Activated CD8-positive, alpha-beta T cell treated with anti-CD3 and anti-CD28 coated beads, Interleukin-2, amount 10 ng/mL, durations not matched to agents 7 days and 5 days (primary cell): ENCODE measurements around the gene TFAP2D. TPM values are rescaled to one million over a fixed set of nuclear protein-coding genes. Genes with fewer than 3 reads are reported as not detected.

Experiments
- ATAC-seq: fragments of 150-1000 bp; cut with Tn5 transposase; one replicate; pipeline ENCODE4 v1.10.0; 2021; ENCODE audit warnings: moderate library complexity
- CTCF ChIA-PET: fragments of 350-600 bp; sonication (Branson Sonifier 250); formaldehyde crosslinking; loops from one replicate; lab custom pipeline; 2021; ENCODE audit warnings: antibody characterized with exemption; lab: Charles Lee
- POLR2A ChIA-PET: fragments of 350-600 bp; sonication (Branson Sonifier 250); formaldehyde crosslinking; loops from one replicate; lab custom pipeline; 2021; ENCODE audit warnings: antibody characterized with exemption; lab: Charles Lee
- DNase-seq: peaks from one replicate; pipeline ENCODE4 v3.0.0-alpha.2; 2020
- H3K27ac Mint-ChIP-seq: one replicate; pipeline ENCODE4 v1.8.0; 2021; ENCODE audit warnings: mild to moderate bottlenecking, mixed read lengths
- H3K27me3 Mint-ChIP-seq: one replicate; pipeline ENCODE4 v1.8.0; 2021; ENCODE audit warnings: low read depth, mixed read lengths
- H3K36me3 Mint-ChIP-seq: one replicate; pipeline ENCODE4 v1.8.0; 2021; ENCODE audit warnings: low read depth, mixed read lengths
- H3K4me1 Mint-ChIP-seq: one replicate; pipeline ENCODE4 v1.8.0; 2021; ENCODE audit warnings: low read depth, mixed read lengths
- H3K4me3 Mint-ChIP-seq: one replicate; pipeline ENCODE4 v1.8.0; 2021; ENCODE audit warnings: mild to moderate bottlenecking, mixed read lengths
- H3K9me3 Mint-ChIP-seq: one replicate; pipeline ENCODE4 v1.8.0; 2022; ENCODE audit warnings: mixed read lengths; ENCODE audit not compliant: insufficient read depth
- total RNA-seq, 2 experiments: library from RNA; stranded (reverse); gene quantifications; one replicate each; pipeline ENCODE4 v1.2.3, GENCODE V29; 2021

The TFAP2D gene
- total RNA-seq, 2 experiments from 2014 or later, result not detected

DNA sequence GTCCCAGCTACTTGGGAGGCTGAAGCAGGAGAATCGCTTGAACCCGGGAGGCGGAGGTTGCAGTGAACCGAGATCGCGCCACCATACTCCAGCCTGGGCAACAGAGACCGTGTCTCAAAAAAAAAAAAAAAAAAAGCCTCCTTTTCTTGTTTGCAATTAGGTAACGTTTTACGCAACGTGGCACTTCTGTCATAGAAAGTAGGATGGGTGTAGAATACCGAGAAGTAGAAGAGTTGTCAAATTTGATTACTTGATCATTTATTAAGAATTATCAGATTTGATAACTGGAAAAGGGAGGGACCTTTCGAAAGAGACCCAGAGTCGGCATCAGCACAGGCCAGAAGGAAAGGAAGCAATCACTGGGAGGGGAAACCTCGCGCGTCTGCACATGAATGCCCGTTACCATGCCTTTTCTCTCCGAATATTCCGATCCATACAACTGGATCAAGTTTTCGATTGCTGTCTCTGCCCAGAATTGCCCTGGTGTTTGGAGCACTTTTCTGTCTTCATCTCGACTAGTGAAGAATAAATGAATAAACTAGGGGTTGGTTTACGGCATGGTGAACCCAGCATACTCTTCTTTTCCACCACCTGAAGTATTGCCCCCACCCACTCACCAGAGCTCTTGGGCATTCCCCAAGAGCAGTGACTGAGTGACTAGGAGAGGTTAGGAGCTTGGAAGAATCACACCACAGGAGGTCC is 4.5 kb upstream of the TFAP2D start:
- Mint-ChIP-seq H3K4me1 (peaks cover 2% of the 10 kb centered on the region), H3K9me3 (no peaks in the 10 kb centered on the region), H3K4me3 (no peak overlapping the region), H3K27ac (no peak overlapping the region), H3K27me3 (peaks cover 49% of the 10 kb centered on the region), H3K36me3 (peaks cover 2% of the 10 kb centered on the region)
- POLR2A ChIA-PET, result no interaction called here
- ATAC-seq (no peak), DNase-seq (no peak)
- CTCF ChIA-PET, result no interaction called here

DNA sequence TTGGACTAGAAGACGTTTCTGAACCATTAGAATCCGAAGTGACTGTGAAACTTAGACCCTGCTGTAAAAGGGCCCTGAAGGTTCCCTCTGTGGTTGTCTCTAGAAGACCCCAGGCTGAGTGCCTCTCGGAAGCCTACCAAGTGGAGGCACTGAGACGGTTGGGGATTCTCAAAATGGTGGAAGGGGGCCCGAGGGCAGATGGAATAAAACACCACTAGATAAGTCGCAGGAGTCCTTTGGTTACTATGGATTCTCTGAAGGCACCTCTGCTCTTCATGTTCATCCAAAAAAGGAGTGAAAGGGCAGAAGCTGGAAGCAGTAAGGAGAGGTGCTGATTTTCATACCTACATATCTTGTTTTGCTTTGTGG is 4.0 kb upstream of the TFAP2D start:
- no peak for DNase-seq
- Mint-ChIP-seq H3K27me3 (peaks cover 54% of the 10 kb centered on the region), H3K27ac (no peak overlapping the region), H3K36me3 (peaks cover 2% of the 10 kb centered on the region), H3K4me3 (no peak overlapping the region), H3K4me1 (peaks cover 2% of the 10 kb centered on the region), H3K9me3 (no peaks in the 10 kb centered on the region)
- ChIA-PET POLR2A (no interaction called here), CTCF (no interaction called here)
- ATAC-seq, result no peak

DNA sequence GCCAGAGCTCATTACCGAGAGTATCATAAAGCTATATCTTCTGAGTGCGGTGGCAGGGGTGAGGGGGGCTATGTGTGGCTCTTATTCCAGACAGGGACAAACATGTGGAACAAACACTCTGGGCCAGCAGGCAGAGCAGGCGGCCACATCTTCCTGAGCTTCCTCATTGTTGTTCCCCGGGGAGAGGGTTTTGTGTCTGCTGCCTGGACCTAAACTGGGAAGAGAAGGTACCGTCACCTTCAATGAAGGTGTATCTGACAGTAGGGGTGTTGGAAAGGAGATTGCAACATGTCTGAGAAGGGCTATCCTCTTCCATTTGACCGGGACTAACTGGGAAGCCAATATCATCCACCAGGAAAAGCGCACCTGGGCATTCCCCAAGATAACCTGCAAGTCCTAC is 1.6 kb upstream of the TFAP2D start:
- H3K27ac Mint-ChIP-seq, result no peak overlapping the region
- CTCF ChIA-PET, result no interaction called here
- peaks cover 5% of the 10 kb centered on the region for H3K9me3 Mint-ChIP-seq
- DNase-seq (no peak), ATAC-seq (no peak)
- H3K36me3 Mint-ChIP-seq, result peaks cover 6% of the 10 kb centered on the region
- H3K27me3 Mint-ChIP-seq, result peaks cover 64% of the 10 kb centered on the region
- peaks cover 2% of the 10 kb centered on the region for H3K4me1 Mint-ChIP-seq
- H3K4me3 Mint-ChIP-seq, result no peak overlapping the region
- POLR2A ChIA-PET, result no interaction called here

DNA sequence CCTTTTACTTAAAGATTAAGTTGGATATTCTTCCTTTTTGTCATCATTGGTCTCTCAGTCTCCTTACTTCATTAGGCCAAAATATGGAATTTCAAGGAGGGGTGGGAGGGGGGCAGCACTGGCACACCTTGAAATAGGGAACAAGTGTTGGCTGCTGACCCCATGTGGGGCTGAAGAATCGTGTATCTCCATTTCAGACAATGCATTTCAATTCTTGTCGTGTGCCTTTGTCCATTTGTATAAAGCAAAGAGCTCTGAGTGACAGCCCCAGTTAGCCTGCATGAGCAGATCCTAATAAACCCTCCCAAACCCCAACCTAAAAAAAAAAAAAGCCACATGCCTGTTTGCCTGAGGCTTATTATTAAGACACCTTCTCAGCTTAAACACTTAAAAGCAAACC is 1.0 kb upstream of the TFAP2D start:
- ChIA-PET POLR2A (no interaction called here), CTCF (no interaction called here)
- H3K27me3 Mint-ChIP-seq, result peaks cover 64% of the 10 kb centered on the region

DNA sequence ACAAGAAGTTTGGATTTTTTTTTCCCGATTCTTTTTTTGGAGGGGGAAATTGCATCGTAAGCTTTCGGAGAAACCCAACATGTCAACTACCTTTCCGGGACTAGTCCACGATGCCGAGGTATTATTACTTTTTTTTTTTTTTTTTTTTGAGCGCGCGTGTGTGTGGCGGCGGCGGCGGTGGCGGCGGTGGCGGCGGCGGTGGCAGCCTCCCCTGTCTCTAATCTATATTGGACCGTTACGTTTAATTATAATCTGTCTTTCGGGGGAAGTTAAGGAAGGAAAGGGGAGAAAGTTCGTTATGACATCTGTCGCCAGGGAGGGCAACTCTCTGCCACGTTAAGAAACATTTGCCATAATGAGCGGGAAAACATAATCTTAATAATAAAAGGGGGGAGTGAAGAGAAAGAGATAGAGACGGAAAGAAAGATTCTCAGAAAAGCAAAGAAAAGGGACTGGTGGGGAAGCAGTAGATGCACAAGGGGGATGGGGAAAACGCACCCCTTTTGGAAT is 706 bp downstream of the TFAP2D start:
- Mint-ChIP-seq H3K27me3 (peaks cover 60% of the 10 kb centered on the region), H3K4me1 (no peaks in the 10 kb centered on the region), H3K27ac (no peak overlapping the region), H3K36me3 (peaks cover 4% of the 10 kb centered on the region), H3K4me3 (no peak overlapping the region), H3K9me3 (peaks cover 5% of the 10 kb centered on the region)
- POLR2A ChIA-PET, result no interaction called here
- DNase-seq (no peak), ATAC-seq (no peak)
- CTCF ChIA-PET, result no interaction called here

More for the DNA sequence above, 1.0 kb upstream of the TFAP2D start:
- no peak for ATAC-seq
- Mint-ChIP-seq H3K4me3 (no peak overlapping the region), H3K9me3 (peaks cover 5% of the 10 kb centered on the region), H3K4me1 (peaks cover 2% of the 10 kb centered on the region), H3K27ac (no peak overlapping the region), H3K36me3 (peaks cover 6% of the 10 kb centered on the region)
- no peak for DNase-seq

DNA sequence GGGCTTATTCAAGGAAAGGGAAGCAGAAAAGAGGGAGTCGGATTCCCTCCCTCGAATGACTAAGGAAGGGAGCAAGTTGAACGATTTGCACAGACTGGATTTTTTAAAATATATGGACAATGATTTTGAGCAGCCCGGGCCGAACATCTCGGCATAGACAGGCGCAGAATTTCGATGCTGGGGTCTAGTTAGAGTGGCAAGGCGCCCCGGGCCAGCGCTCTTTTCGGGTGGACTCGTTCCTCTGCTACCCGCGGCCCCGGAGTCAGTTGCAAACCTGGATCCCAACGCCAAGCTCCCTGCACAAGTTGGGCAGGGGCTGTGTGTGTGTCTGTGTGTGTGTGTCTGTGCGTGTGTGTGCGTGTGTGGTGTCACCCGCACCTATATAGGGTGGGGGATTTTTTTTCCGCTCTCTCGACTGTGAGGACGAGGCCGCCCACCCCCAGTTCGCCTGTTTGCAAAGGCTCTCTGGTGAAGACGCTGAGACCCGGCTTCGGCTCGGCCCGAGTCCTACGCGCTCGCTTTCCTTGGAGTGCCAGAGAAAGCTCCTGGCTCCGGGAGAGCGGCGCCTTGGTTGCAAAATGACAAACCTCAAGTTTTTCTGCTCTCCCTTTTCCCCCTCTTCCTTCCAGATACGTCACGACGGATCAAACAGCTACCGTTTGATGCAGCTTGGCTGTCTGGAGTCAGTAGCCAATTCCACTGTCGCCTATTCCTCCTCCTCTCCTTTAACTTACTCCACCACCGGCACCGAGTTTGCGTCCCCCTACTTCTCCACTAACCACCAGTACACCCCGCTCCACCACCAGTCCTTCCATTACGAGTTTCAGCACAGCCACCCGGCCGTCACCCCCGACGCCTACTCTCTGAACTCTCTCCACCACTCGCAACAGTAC is 1.4 kb downstream of the TFAP2D start:
- H3K27ac Mint-ChIP-seq, result peak overlapping the region; percentile 55
- no peak overlapping the region for H3K4me3 Mint-ChIP-seq
- no peaks in the 10 kb centered on the region for H3K4me1 Mint-ChIP-seq

DNA sequence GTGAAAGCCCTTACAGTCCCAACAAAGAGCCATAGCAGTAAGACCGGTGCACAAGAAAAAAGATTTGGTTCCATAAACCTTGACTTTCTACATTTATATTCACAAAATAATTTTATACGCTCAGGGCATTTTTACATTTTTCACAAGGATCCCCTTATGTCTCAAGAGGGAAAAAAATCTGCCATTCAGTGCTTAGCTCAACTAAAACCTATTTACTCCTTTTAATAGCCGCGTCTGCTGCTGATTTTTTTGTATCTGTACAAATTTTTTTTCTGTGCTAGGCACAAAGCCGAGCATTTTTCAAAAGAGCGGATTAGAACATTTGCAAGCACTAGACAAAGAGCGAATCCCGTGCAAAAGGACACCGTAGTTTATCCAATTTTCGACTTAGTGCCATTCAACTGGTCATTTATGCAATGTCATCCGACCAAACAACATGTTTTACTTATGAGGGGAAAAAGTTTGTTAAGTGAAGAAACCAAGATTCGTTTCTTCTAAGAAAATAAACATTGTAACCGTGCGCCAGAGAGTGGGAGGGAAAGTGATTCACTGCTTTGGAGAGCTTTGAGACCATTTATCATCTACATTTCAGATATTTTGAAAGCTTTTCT is 3.7 kb downstream of the TFAP2D start:
- peaks cover 4% of the 10 kb centered on the region for H3K36me3 Mint-ChIP-seq
- POLR2A ChIA-PET, result no interaction called here
- CTCF ChIA-PET, result no interaction called here
- H3K4me1 Mint-ChIP-seq, result no peaks in the 10 kb centered on the region
- H3K4me3 Mint-ChIP-seq, result no peak overlapping the region
- no peak overlapping the region for H3K27ac Mint-ChIP-seq
- DNase-seq, result no peak
- peaks cover 12% of the 10 kb centered on the region for H3K9me3 Mint-ChIP-seq
- H3K27me3 Mint-ChIP-seq, result peaks cover 49% of the 10 kb centered on the region
- ATAC-seq, result no peak

More for the DNA sequence above, 1.4 kb downstream of the TFAP2D start:
- CTCF ChIA-PET, result no interaction called here
- POLR2A ChIA-PET, result no interaction called here
- ATAC-seq, result no peak
- H3K27me3 Mint-ChIP-seq, result peaks cover 56% of the 10 kb centered on the region
- peaks cover 5% of the 10 kb centered on the region for H3K9me3 Mint-ChIP-seq
- H3K36me3 Mint-ChIP-seq, result peaks cover 4% of the 10 kb centered on the region
- DNase-seq, result no peak

DNA sequence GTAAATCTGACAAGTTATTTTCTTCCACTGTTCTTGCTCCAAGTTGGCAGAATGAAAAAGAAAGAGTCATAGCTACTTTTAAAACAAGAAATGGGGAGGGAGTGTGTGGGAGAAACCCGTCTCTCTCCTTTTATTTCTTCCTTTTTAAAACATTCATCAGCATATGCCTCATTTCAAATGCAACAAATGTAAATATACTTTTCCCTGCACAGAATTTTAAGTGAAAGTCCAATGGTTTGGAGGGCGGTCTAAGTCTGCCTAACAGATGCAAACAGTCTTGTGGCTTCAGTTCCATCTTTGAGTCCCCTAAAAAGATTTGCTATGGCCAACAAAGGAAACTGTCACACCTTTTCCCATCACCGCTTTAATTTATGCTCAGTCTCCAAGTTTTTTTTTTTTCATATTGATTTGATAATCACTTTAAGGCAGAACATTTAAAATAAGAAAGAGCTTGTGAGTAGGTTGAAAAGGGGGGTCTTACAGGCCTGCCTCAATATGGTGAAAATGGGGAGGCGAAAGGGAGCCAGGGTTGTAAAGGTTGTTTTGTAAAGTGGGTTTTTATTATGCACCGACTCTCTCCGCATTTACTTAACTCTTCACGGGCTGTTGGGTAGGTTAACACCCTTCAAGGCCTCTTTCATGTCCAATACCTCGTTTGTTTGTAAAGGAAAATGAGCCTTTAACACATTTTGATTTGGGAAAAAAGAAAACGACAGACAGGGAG is 4.6 kb downstream of the TFAP2D start:
- ChIA-PET POLR2A (no interaction called here), CTCF (no interaction called here)
- Mint-ChIP-seq H3K4me3 (no peak overlapping the region), H3K4me1 (no peaks in the 10 kb centered on the region), H3K27me3 (peaks cover 54% of the 10 kb centered on the region), H3K36me3 (peaks cover 4% of the 10 kb centered on the region), H3K9me3 (peaks cover 12% of the 10 kb centered on the region), H3K27ac (no peak overlapping the region)
- DNase-seq (no peak), ATAC-seq (no peak)

DNA sequence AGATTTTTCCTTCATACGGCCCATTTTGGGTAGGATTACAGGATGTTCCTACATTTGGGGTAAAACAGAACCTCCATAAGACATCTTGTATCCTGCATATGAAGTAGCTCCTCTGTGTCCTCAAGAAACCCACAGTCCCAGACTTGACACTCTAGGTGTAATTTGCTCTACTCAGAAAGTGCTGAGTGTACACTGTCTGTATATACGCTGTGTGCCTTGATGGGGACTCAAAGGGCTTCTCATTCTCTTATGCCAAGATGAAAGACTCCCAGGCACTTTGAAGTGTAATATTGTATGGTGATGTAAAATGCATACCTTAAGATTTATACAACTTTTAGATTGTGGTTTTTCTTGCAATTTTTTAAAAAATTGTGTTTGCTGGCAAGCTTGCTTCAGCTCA is 5.2 kb downstream of the TFAP2D start:
- Mint-ChIP-seq H3K36me3 (peaks cover 4% of the 10 kb centered on the region), H3K4me3 (no peak overlapping the region), H3K27ac (no peak overlapping the region), H3K27me3 (peaks cover 52% of the 10 kb centered on the region), H3K4me1 (peaks cover 1% of the 10 kb centered on the region), H3K9me3 (peaks cover 12% of the 10 kb centered on the region)
- ChIA-PET POLR2A (no interaction called here), CTCF (no interaction called here)
- DNase-seq, result no peak
- ATAC-seq, result no peak

DNA sequence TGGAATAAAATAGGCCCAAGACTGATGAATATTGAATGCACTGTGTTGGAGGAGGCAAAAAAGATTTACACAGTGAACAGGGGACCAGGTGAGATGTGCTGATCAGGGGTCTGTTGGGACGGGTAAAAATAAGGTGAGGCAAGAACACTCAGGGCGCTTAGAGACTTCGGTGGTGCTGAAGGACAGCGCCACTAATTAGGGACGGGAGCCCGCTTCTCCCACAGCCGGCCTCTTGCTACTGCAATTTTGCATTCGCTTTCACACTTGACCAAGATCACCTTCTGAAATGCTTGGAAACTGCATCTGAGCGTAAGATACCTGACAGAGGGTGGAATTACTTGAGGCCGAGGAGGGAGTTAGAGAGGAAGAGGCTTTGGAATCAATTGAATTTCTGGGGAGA is 7.3 kb downstream of the TFAP2D start:
- ATAC-seq, result no peak
- no peak for DNase-seq
- no peak overlapping the region for H3K27ac Mint-ChIP-seq
- peaks cover 43% of the 10 kb centered on the region for H3K27me3 Mint-ChIP-seq
- CTCF ChIA-PET, result no interaction called here
- H3K4me3 Mint-ChIP-seq, result no peak overlapping the region
- peaks cover 12% of the 10 kb centered on the region for H3K9me3 Mint-ChIP-seq
- POLR2A ChIA-PET, result no interaction called here
- peaks cover 5% of the 10 kb centered on the region for H3K36me3 Mint-ChIP-seq
- peaks cover 11% of the 10 kb centered on the region for H3K4me1 Mint-ChIP-seq

DNA sequence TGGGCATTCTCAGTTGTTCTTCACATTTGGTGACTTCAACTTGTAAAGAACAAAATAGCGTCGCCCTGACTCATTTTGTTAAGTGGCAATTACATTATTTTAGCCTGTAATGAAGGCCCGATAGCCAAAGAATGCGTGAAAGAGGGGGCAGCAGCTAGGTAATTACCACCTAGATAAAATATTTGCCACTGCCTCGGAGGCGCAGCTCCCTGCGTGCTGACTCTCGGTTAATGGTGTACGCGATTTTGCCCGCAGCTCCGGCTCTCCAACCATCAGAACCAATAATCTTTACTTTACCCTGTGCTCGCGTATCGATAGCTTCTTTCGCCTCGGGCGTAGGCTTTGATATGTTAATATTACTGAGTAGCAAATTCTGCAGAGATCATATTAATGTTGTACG is 8.7 kb downstream of the TFAP2D start:
- no peak for DNase-seq
- POLR2A ChIA-PET, result no interaction called here
- H3K4me3 Mint-ChIP-seq, result no peak overlapping the region
- H3K4me1 Mint-ChIP-seq, result peaks cover 11% of the 10 kb centered on the region
- CTCF ChIA-PET, result no interaction called here
- H3K36me3 Mint-ChIP-seq, result peaks cover 5% of the 10 kb centered on the region
- no peak for ATAC-seq
- H3K9me3 Mint-ChIP-seq, result peaks cover 12% of the 10 kb centered on the region
- no peak overlapping the region for H3K27ac Mint-ChIP-seq
- peaks cover 34% of the 10 kb centered on the region for H3K27me3 Mint-ChIP-seq
